GM12892 (cell line): ENCODE results near the gene CCNJL.

Experiments
- POLR2A ChIP-seq: IDR thresholded peaks from 2 replicates; pipeline ENCODE4 v1.6.1; 2011; ENCODE audit warnings: low read depth, low read length, control low read depth
- POLR2AphosphoS5 ChIP-seq: IDR thresholded peaks from 2 replicates; pipeline ENCODE4 v1.6.1; 2011; ENCODE audit warnings: low read depth, low read length, control low read depth
- TAF1 ChIP-seq: IDR thresholded peaks from 2 replicates; pipeline ENCODE4 v1.6.1; 2011; ENCODE audit warnings: low read depth, mild to moderate bottlenecking, control low read depth, low read length, borderline replicate concordance

GRCh38 chr5:160360310-160360709 lies 47.9 kb upstream of the CCNJL start:
- TF ChIP-seq POLR2A, result no peak
- no peak for TF ChIP-seq TAF1
- no peak for TF ChIP-seq POLR2AphosphoS5
